GM18511 (cell line): ENCODE measurements around the gene POC1A.

ENCODE experiments used
- ATAC-seq: cut with Tn5 transposase; IDR thresholded peaks from one replicate; pipeline ENCODE4 v1.9.1; 2021; ENCODE audit warnings: mild to moderate bottlenecking, moderate library complexity; ENCODE audit not compliant: unreplicated experiment

POC1A gene

GRCh38 chr3:52108302-52109232 lies 45.7 kb downstream of the POC1A start:
- no peak for ATAC-seq

- ATAC-seq, result no peak
These were observed 47.1 kb downstream of the POC1A start for GRCh38 chr3:52106951-52107611.

- ATAC-seq, result no peak
These were observed 49.3 kb downstream of the POC1A start for GRCh38 chr3:52104684-52105640.

GRCh38 chr3:52102934-52103333 lies 51.3 kb downstream of the POC1A start:
- no peak for ATAC-seq

GRCh38 chr3:52099001-52099401 lies 55.2 kb downstream of the POC1A start:
- no peak for ATAC-seq

GRCh38 chr3:52097851-52098507 lies 56.2 kb downstream of the POC1A start:
- ATAC-seq, result no peak

GRCh38 chr3:52095990-52096775 lies 58.0 kb downstream of the POC1A start:
- ATAC-seq, result no peak

GRCh38 chr3:52094571-52095485 lies 59.4 kb downstream of the POC1A start:
- ATAC-seq, result no peak

- ATAC-seq, result no peak
These were observed 60.3 kb downstream of the POC1A start for GRCh38 chr3:52093756-52094545.

GRCh38 chr3:52092891-52093290 lies 61.3 kb downstream of the POC1A start:
- ATAC-seq, result no peak

GRCh38 chr3:52092271-52092660 lies 62.0 kb downstream of the POC1A start:
- no peak for ATAC-seq

GRCh38 chr3:52091586-52092270 lies 62.5 kb downstream of the POC1A start:
- ATAC-seq, result no peak

GRCh38 chr3:52090933-52091468 lies 63.2 kb downstream of the POC1A start:
- ATAC-seq, result no peak

- ATAC-seq, result no peak
These were observed 63.9 kb downstream of the POC1A start for GRCh38 chr3:52090131-52090932.

- no peak for ATAC-seq
These were observed 64.5 kb downstream of the POC1A start for GRCh38 chr3:52089691-52090090.
